Neuronal stem cell (in vitro differentiated cells): ENCODE results near the gene TSBP1.
"Not testable (repeated sequence)": the region's sequence is repeated elsewhere in the genome, so short reads cannot be mapped to it uniquely, and the experiment has no call there.

Experiments
- DNase-seq: peaks from one replicate; pipeline ENCODE4 v3.0.0-alpha.2; 2013; ENCODE audit warnings: low spot score
- H2AFZ ChIP-seq: one replicate; pipeline ENCODE4 v1.6.1; 2013; ENCODE audit warnings: mild to moderate bottlenecking, low read length, inconsistent platforms
- H2AK5ac ChIP-seq: 2 replicates; pipeline ENCODE4 v1.6.1; 2013; ENCODE audit warnings: low read depth, mild to moderate bottlenecking, inconsistent platforms, low read length, moderate library complexity, mixed read lengths
- H2BK120ac ChIP-seq: 2 replicates; pipeline ENCODE4 v1.6.1; 2013; ENCODE audit warnings: low read depth, mild to moderate bottlenecking, inconsistent platforms, low read length, moderate library complexity, mixed read lengths
- H2BK12ac ChIP-seq: one replicate; pipeline ENCODE4 v1.6.1; 2013; ENCODE audit warnings: low read length, inconsistent platforms
- H2BK15ac ChIP-seq: 2 replicates; pipeline ENCODE4 v1.6.1; 2013; ENCODE audit warnings: mild to moderate bottlenecking, low read length, inconsistent platforms, mixed read lengths
- H2BK5ac ChIP-seq: one replicate; pipeline ENCODE4 v1.6.1; 2013; ENCODE audit warnings: inconsistent platforms, mild to moderate bottlenecking, low read length, moderate library complexity
- H3K14ac ChIP-seq: one replicate; pipeline ENCODE4 v1.6.1; 2013; ENCODE audit warnings: low read length, inconsistent platforms
- H3K18ac ChIP-seq: 2 replicates; pipeline ENCODE4 v1.6.1; 2013; ENCODE audit warnings: low read length, inconsistent platforms
- H3K23ac ChIP-seq: 2 replicates; pipeline ENCODE4 v1.6.1; 2013; ENCODE audit warnings: low read depth, mild to moderate bottlenecking, mixed read lengths, low read length, inconsistent platforms; ENCODE audit not compliant: poor library complexity
- H3K27ac ChIP-seq: replicated peaks from 3 replicates; pipeline ENCODE4 v1.5.1; 2013; ENCODE audit warnings: low read length, inconsistent platforms
- H3K27me3 ChIP-seq, 3 experiments: 2 replicates each; pipeline ENCODE4 v1.6.1; 2013; ENCODE audit warnings: low read length in 3 of 3, mild to moderate bottlenecking in 2 of 3, inconsistent platforms in 1 of 3, low read depth in 1 of 3, mixed read lengths in 1 of 3, moderate library complexity in 1 of 3; ENCODE audit not compliant: control insufficient read depth in 3 of 3, insufficient read depth in 3 of 3
- H3K36me3 ChIP-seq, 2 donors: replicated peaks in 1 of 2; 2 replicates each; pipeline ENCODE4 v1.6.1; 2013; ENCODE audit warnings: low read length in 2 of 2; ENCODE audit not compliant: control insufficient read depth in 2 of 2, insufficient read depth in 2 of 2
- H3K4ac ChIP-seq: 2 replicates; pipeline ENCODE4 v1.6.1; 2013; ENCODE audit warnings: inconsistent platforms, mild to moderate bottlenecking, low read length, moderate library complexity
- H3K4me1 ChIP-seq, 2 donors: 1 replicate in 1 of 2; 2 replicates in 1 of 2; pipeline ENCODE4 v1.6.1; 2013; ENCODE audit warnings: low read length in 2 of 2, low read depth in 1 of 2; ENCODE audit not compliant: control insufficient read depth in 2 of 2, insufficient read depth in 1 of 2
- H3K4me2 ChIP-seq: one replicate; pipeline ENCODE4 v1.6.1; 2013; ENCODE audit warnings: mild to moderate bottlenecking, low read length, inconsistent platforms; ENCODE audit not compliant: insufficient read depth, poor library complexity, severe bottlenecking
- H3K4me3 ChIP-seq, 2 donors: 2 replicates each; pipeline ENCODE4 v1.5.1; 2013; ENCODE audit warnings: low read length in 2 of 2, mild to moderate bottlenecking in 2 of 2, inconsistent platforms in 1 of 2, moderate library complexity in 1 of 2
- H3K79me1 ChIP-seq: one replicate; pipeline ENCODE4 v1.6.1; 2013; ENCODE audit warnings: low read depth, mild to moderate bottlenecking, inconsistent platforms, low read length, moderate library complexity
- H3K9ac ChIP-seq: one replicate; pipeline ENCODE4 v1.6.1; 2013; ENCODE audit warnings: mild to moderate bottlenecking, low read depth, low read length, inconsistent platforms; ENCODE audit not compliant: poor library complexity
- H3K9me3 ChIP-seq, 2 donors: replicated peaks in 1 of 2; 2 replicates each; pipeline versions ENCODE3 to v1.6.1; 2013; ENCODE audit warnings: low read length in 2 of 2, mild to moderate bottlenecking in 2 of 2, inconsistent platforms in 1 of 2, low read depth in 1 of 2, mixed read lengths in 1 of 2, moderate library complexity in 1 of 2; ENCODE audit not compliant: control insufficient read depth in 2 of 2, insufficient read depth in 1 of 2
- H4K8ac ChIP-seq: one replicate; pipeline ENCODE4 v1.6.1; 2013; ENCODE audit warnings: low read depth, mild to moderate bottlenecking, inconsistent platforms, low read length, moderate library complexity
- H4K91ac ChIP-seq: one replicate; pipeline ENCODE4 v1.6.1; 2013; ENCODE audit warnings: low read length, low read depth, mild to moderate bottlenecking, inconsistent platforms; ENCODE audit not compliant: poor library complexity
- WGBS, 2 donors: extraction: QIAGEN DNeasy Blood & Tissue Kit; methylation state at CpG; one replicate each; pipeline ENCODE4 v1.1.7; 2013; ENCODE audit warnings: missing lambda C conversion rate in 2 of 2, mixed read lengths in 1 of 2; ENCODE audit not compliant: insufficient read length in 2 of 2, insufficient replicate concordance in 1 of 2; ENCODE audit errors: extremely low coverage in 2 of 2; 5-methylcytosine and 5-hydroxymethylcytosine counted together

TSBP1 gene

GRCh38 chr6:32291543-32291942 is 80.2 kb downstream of the TSBP1 start:
- Histone ChIP-seq H2AK5ac (no peak overlapping the region), H3K36me3 (no peaks in the 10 kb centered on the region), H3K4me1 (no peaks in the 10 kb centered on the region), H3K9me3 (no peaks in the 10 kb centered on the region), H4K8ac (no peak overlapping the region), H3K27ac (no peak overlapping the region), H2BK5ac (no peak overlapping the region), H3K14ac (no peak overlapping the region), H3K18ac (no peak overlapping the region), H3K23ac (no peak overlapping the region), H3K27me3 (peaks cover 0 to 4% (median 0%) of the 10 kb centered on the region in 3 experiments), H2BK120ac (no peak overlapping the region), H2BK12ac (no peak overlapping the region), H2AFZ (no peak overlapping the region), H3K79me1 (no peaks in the 10 kb centered on the region), H3K4me3 (no peak overlapping the region), H3K4me2 (no peak overlapping the region), H3K9ac (no peak overlapping the region), H3K4ac (no peak overlapping the region), H4K91ac (no peak overlapping the region), H2BK15ac (no peak overlapping the region)
- no CpG with 5 or more reads among the region's 1 CpG for WGBS, 2 donors
- DNase-seq = no peak

GRCh38 chr6:32290886-32291450 is 80.7 kb downstream of the TSBP1 start:
- H4K8ac ChIP-seq = no peak overlapping the region
- H3K18ac ChIP-seq = no peak overlapping the region

GRCh38 chr6:32288426-32288825 is 83.3 kb downstream of the TSBP1 start:
- Histone ChIP-seq H4K8ac (no peak overlapping the region), H3K14ac (no peak overlapping the region), H2AK5ac (no peak overlapping the region), H3K4me1 (no peaks in the 10 kb centered on the region), H3K9ac (no peak overlapping the region), H3K79me1 (no peaks in the 10 kb centered on the region), H4K91ac (no peak overlapping the region), H2BK12ac (no peak overlapping the region), H3K23ac (no peak overlapping the region), H2BK15ac (no peak overlapping the region), H3K27me3 (peaks cover 0 to 4% (median 0%) of the 10 kb centered on the region in 3 experiments), H3K27ac (no peak overlapping the region), H2BK5ac (no peak overlapping the region), H3K18ac (no peak overlapping the region), H3K9me3 (no peaks in the 10 kb centered on the region), H3K4ac (no peak overlapping the region), H3K4me2 (no peak overlapping the region), H2AFZ (no peak overlapping the region), H3K36me3 (no peaks in the 10 kb centered on the region), H3K4me3 (no peak overlapping the region), H2BK120ac (no peak overlapping the region)
- no CpG with 5 or more reads among the region's 2 CpGs for WGBS, 2 donors
- no peak for DNase-seq

More at GRCh38 chr6:32290886-32291450, 80.7 kb downstream of the TSBP1 start:
- Histone ChIP-seq H3K27me3 (peaks cover 0 to 4% (median 0%) of the 10 kb centered on the region in 3 experiments), H2AFZ (no peak overlapping the region), H3K36me3 (no peaks in the 10 kb centered on the region), H2BK12ac (no peak overlapping the region), H3K79me1 (no peaks in the 10 kb centered on the region), H2BK120ac (no peak overlapping the region), H3K4me1 (no peaks in the 10 kb centered on the region), H4K91ac (no peak overlapping the region), H2BK15ac (no peak overlapping the region), H2BK5ac (no peak overlapping the region), H3K9me3 (no peaks in the 10 kb centered on the region), H3K27ac (no peak overlapping the region), H3K4ac (no peak overlapping the region), H3K4me3 (no peak overlapping the region), H3K4me2 (no peak overlapping the region), H3K9ac (no peak overlapping the region), H3K23ac (no peak overlapping the region), H2AK5ac (no peak overlapping the region), H3K14ac (no peak overlapping the region)
- no peak for DNase-seq

GRCh38 chr6:32273801-32274577 is 97.7 kb downstream of the TSBP1 start:
- H3K79me1 ChIP-seq, H3K9ac ChIP-seq, H3K27me3 ChIP-seq, H3K4me2 ChIP-seq, H2AK5ac ChIP-seq, H3K23ac ChIP-seq, H2BK15ac ChIP-seq, H2BK5ac ChIP-seq, H3K18ac ChIP-seq, H2AFZ ChIP-seq, H3K9me3 ChIP-seq, H3K14ac ChIP-seq, H4K91ac ChIP-seq, H3K27ac ChIP-seq, H4K8ac ChIP-seq, H2BK120ac ChIP-seq, H3K4me3 ChIP-seq, DNase-seq, H3K4ac ChIP-seq, H2BK12ac ChIP-seq, H3K4me1 ChIP-seq, H3K36me3 ChIP-seq: not testable (repeated sequence)
- no CpG with 5 or more reads among the region's 2 CpGs for WGBS, 2 donors
